ENCODE measurements around the gene UBE2QL1.

UBE2QL1 gene

DNA sequence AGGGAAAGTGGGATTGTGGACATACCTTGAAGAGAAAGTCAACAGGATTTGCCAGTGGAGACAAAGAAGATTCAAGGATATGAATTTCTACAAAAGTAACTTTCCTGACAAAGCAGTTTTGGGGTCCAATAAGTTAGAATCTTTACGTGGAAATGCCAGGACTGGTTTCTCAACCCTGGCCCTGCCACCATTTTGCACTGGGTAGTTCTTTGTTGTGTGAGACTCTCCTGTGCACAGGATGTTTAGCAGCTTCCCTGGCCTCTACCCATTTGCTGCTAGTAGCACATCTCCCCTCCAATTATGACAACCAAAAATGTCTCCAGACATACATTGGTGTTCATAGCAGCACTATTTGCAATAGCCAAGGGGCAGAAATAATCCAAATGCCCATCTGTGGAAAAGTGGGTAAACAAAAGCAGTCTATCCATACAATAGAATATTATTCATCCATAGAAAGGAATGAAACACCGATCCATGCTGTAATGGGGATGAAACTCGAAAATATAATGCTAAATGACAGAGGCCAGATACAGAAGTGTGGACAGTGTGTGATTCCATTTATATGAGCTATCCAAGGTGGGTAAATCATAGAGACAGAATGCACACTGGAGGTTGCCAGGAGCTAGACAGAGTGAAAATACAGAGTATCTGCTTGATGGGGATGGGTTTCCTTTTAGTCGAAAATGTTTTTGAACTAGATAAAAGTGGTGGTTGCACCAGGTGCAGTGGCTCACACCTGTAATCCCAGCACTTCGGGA, 92.8 kb downstream of the UBE2QL1 start:
- Histone ChIP-seq H3K4me1 (no peaks in the 10 kb centered on the region), H3K36me3 (replicated peaks) (no peaks in the 10 kb centered on the region), H3K9me3 (no peaks in the 10 kb centered on the region), H3K27me3 (ENCODE audit: low read depth) (no peaks in the 10 kb centered on the region), H3K4me3 (no peak overlapping the region)
- no peak for DNase-seq (ENCODE audit: low spot score in 2 of 2)
- in situ Hi-C loops (cut with MboI; ENCODE audit: low sequenced_read_pairs): no loop called here

DNA sequence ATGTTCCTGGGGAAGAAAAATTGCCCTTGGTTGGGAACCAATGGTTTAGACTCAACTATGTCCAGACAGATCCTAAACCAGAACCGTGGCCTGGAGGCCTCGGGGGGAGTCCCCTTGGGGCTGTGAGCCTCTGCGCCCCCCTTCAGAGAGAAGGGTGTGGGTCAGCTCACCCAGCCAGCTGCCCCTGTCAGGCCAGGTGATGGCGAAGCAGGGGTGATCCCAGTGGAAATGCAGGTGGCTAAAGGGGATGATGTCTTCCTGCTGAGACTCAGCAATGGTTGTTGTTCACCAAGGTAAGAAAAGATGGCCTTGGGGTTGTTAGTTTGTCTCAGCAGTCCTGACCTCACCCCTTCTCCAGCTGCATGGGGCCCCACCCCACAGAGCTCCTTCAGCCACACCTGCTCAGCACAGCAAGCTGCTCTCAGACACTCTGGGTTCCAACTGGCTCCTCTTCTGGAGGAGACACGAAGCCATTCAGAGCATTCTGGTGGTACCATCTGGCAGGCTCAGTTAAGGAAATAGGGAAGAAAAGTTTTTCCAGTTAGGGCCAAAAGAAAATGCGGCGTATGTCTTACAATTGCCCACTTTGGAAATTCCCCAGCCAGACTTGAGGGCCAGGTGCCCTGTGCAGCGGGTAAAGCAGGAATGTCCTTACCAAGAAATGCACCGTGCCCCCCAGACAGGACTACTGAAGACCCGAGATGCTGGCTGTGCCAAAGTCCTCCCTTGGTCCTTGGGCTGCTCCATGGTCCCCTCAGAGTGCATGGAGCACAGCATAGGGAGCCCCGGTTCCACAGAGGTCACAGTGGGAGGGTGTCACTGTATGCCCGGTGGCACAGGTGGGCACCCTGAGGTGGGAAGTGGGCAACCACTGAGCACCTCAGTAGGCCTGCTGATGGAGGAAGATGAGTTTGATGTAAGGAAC, 94.0 kb downstream of the UBE2QL1 start:
- in situ Hi-C loops (cut with MboI; ENCODE audit: low sequenced_read_pairs): no loop called here
- Histone ChIP-seq H3K27me3 (ENCODE audit: low read depth) (no peaks in the 10 kb centered on the region), H3K9me3 (no peaks in the 10 kb centered on the region), H3K4me1 (no peaks in the 10 kb centered on the region), H3K4me3 (no peak overlapping the region), H3K36me3 (replicated peaks) (no peaks in the 10 kb centered on the region)
- no peak for DNase-seq (ENCODE audit: low spot score in 2 of 2)

DNA sequence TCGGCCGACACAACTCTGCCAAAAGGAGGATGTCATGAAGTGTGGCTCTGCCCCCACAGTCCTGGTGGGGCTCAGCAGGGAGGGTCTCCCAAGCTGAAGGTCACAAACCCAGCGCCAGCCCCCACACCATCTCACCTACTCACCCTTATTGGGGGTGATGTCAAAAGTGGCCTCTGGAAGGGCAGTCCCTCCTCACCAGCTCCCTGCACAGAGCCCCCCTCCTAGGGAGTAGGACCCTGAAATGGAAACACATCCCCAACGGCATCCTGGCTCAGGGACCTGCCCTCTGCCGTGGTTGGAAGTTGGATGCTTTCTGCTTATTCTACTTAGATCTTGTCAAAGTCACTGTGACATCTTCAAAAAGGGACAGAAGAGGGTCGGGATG, 94.7 kb downstream of the UBE2QL1 start:
- Histone ChIP-seq H3K4me1 (no peaks in the 10 kb centered on the region), H3K9me3 (no peaks in the 10 kb centered on the region), H3K27me3 (ENCODE audit: low read depth) (no peaks in the 10 kb centered on the region), H3K4me3 (no peak overlapping the region), H3K36me3 (replicated peaks) (no peaks in the 10 kb centered on the region)
- no peak for DNase-seq (ENCODE audit: low spot score in 2 of 2)
- in situ Hi-C loops (cut with MboI; ENCODE audit: low sequenced_read_pairs): no loop called here

DNA sequence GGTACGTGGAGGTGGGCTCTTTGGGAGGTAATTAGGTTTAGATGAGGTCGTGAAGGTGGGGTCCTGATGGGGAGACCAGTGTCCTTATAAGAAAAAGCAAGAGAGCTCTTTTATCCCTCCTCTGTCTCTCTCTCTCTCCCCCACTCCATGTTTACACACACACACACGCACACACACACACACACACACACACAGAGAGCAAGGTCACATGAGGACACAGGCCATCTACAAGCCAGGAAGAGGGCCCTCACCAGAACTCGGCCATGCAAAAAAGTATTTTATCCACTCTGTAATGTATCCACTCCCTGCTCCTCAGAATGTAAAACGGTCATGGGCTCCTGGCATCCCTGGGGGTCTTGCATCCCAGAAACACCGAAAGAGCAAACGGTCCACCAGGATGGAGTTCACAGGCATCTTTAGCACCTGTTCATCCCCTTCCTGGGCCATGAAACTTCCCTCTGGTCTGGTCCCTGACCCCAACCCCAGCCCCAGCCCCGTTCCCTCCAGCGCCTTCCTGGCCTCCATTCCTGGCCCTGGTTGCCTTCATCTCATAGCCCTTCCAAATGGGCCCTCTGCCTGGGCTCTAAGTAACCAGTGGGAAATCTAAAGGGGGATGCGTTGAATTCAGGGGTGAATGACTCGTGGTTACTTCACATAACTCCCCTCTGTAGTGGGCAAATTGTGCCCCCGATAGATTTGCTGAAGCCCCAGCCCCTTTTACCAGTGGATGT, 95.3 kb downstream of the UBE2QL1 start:
- Histone ChIP-seq H3K4me3 (no peak overlapping the region), H3K36me3 (replicated peaks) (no peaks in the 10 kb centered on the region), H3K4me1 (no peaks in the 10 kb centered on the region), H3K9me3 (no peaks in the 10 kb centered on the region), H3K27me3 (ENCODE audit: low read depth) (no peaks in the 10 kb centered on the region)
- in situ Hi-C loops (cut with MboI; ENCODE audit: low sequenced_read_pairs): no loop called here
- no peak for DNase-seq (ENCODE audit: low spot score in 2 of 2)
